Measurements from ENCODE around the gene IL17C. TPM values are rescaled to one million over a fixed set of nuclear protein-coding genes. Genes with fewer than 3 reads are reported as not detected.
A peak's percentile ranks its signal among the peaks of the same experiment; 100 is the strongest.

The IL17C gene
- total RNA-seq, 1 experiment from 2014 or later = 0.31 TPM

GRCh38 chr16:88687254-88687576, 48.8 kb downstream of the IL17C start:
- Histone ChIP-seq H3K4ac (ENCODE audit: low read depth, low read length) (no peak overlapping the region), H3K23ac (ENCODE audit: insufficient read length, low read depth, low read length) (no peak overlapping the region), H3K4me1 (ENCODE audit: insufficient read depth, low read length) (no peaks in the 10 kb centered on the region), H2BK15ac (ENCODE audit: low read depth, low read length) (no peak overlapping the region), H3K14ac (ENCODE audit: insufficient read depth, low read length) (no peak overlapping the region), H4K91ac (ENCODE audit: insufficient read length, low read depth, low read length) (no peak overlapping the region), H3K79me1 (ENCODE audit: insufficient read depth, low read depth, low read length, poor library complexity, severe bottlenecking) (no peaks in the 10 kb centered on the region), H3K56ac (ENCODE audit: insufficient read length, low read depth, low read length) (no peak overlapping the region), H2BK12ac (ENCODE audit: insufficient read length, low read depth, low read length) (no peak overlapping the region), H4K20me1 (ENCODE audit: control insufficient read depth, insufficient read depth, insufficient read length) (no peaks in the 10 kb centered on the region), H4K5ac (ENCODE audit: insufficient read length, low read depth, low read length) (no peak overlapping the region), H3T11ph (ENCODE audit: low read length) (no peak overlapping the region), H3K4me2 (ENCODE audit: insufficient read depth, insufficient read length, low read length) (no peak overlapping the region), H2AK5ac (ENCODE audit: insufficient read length, low read length) (no peak overlapping the region), H2AFZ (ENCODE audit: low read length) (no peak overlapping the region), H3K9ac (ENCODE audit: extremely low read depth, insufficient read length, low read length) (no peak overlapping the region), H3K9me3 (ENCODE audit: control insufficient read depth, low read depth, low read length) (no peaks in the 10 kb centered on the region), H4K8ac (replicated peaks; ENCODE audit: insufficient read length, low read depth, low read length) (no peak overlapping the region), H3K27me3 (ENCODE audit: insufficient read depth, low read length) (no peaks in the 10 kb centered on the region; the same call in 1 of the 2 replicates), H3K18ac (ENCODE audit: insufficient read length, low read depth, low read length) (no peak overlapping the region), H3K23me2 (ENCODE audit: insufficient read length, low read depth, low read length, poor library complexity, severe bottlenecking) (peaks cover 12% of the 10 kb centered on the region), H3K27ac (ENCODE audit: insufficient read length, low read depth, low read length) (no peak overlapping the region), H2BK5ac (ENCODE audit: insufficient read length, low read length) (no peak overlapping the region), H2BK20ac (ENCODE audit: low read depth, low read length, poor library complexity, severe bottlenecking) (no peak overlapping the region), H2BK120ac (ENCODE audit: low read depth, low read length, poor library complexity, severe bottlenecking) (no peak overlapping the region), H3K79me2 (ENCODE audit: insufficient read depth, low read length) (no peaks in the 10 kb centered on the region)
- Mint-ChIP-seq H3K9me3 (no peaks in the 10 kb centered on the region), H3K27me3 (ENCODE audit: low read depth) (peaks cover 39% of the 10 kb centered on the region), H3K4me1 (peaks cover 19 to 26% of the 10 kb centered on the region in 2 experiments), H3K27ac (no peak overlapping the region), H3K4me3 (peak overlapping the region in 1 of 2 experiments; percentile 71; a peak in 2 of 5 replicates), H3K36me3 (ENCODE audit: insufficient read depth in 1 of 3, low read depth in 3 of 3) (no peaks in the 10 kb centered on the region)
- no CpG with 5 or more reads among the region's 10 CpGs for WGBS (ENCODE audit: extremely low coverage, insufficient read length, low lambda C conversion rate)
- TF ChIP-seq CTCF (conservative IDR thresholded peaks at IDR 0.05) = no peak
- no peak for DNase-seq

Measured in H9 (cell line).